ENCODE measurements around the gene ZNF654. TPM values are rescaled to one million over a fixed set of nuclear protein-coding genes. Genes with fewer than 3 reads are reported as not detected.

Gene ZNF654
- polyA plus RNA-seq, 1 donor, result 10.0 TPM

Other genes with a start within 250 kb of the ZNF654 start
- 81.1 TPM for gene CGGBP1, start 250 bp upstream of the ZNF654 start, polyA plus RNA-seq (ENCODE audit: insufficient read length)
- 15.0 TPM for gene C3orf38, start 90.7 kb downstream of the ZNF654 start, polyA plus RNA-seq (ENCODE audit: insufficient read length)